CD4-positive, alpha-beta T cell treated with Interferon alpha-2 for 1 hour (primary cell): Measurements from ENCODE around the gene ESF1.
"Not testable (repeated sequence)": the region's sequence is repeated elsewhere in the genome, so short reads cannot be mapped to it uniquely, and the experiment has no call there.

ENCODE experiments used
- DNase-seq, 2 donors: peaks; one replicate each; pipeline ENCODE4 v3.0.0-alpha.2; 2020 to 2022

Gene ESF1

GRCh38 chr20:13786143-13786828, 1.6 kb upstream of the ESF1 start:
- DNase-seq: no peak

GRCh38 chr20:13784271-13784892, 337 bp downstream of the ESF1 start:
- no peak for DNase-seq

GRCh38 chr20:13783528-13783927, 1.2 kb downstream of the ESF1 start:
- no peak for DNase-seq

GRCh38 chr20:13778827-13779226, 5.9 kb downstream of the ESF1 start:
- no peak for DNase-seq

- peak in 1 of 2 donors; percentile 4 for DNase-seq
Measured at GRCh38 chr20:13777171-13777601, 7.5 kb downstream of the ESF1 start.

GRCh38 chr20:13775867-13776266, 8.9 kb downstream of the ESF1 start:
- no peak for DNase-seq

GRCh38 chr20:13772529-13772928, 12.2 kb downstream of the ESF1 start:
- DNase-seq: no peak

GRCh38 chr20:13771853-13772453, 12.8 kb downstream of the ESF1 start:
- peak in 1 of 2 donors; percentile 33 for DNase-seq

- DNase-seq: no peak
Measured at GRCh38 chr20:13770141-13770540, 14.6 kb downstream of the ESF1 start.

- no peak for DNase-seq
Measured at GRCh38 chr20:13765868-13766416, 18.8 kb downstream of the ESF1 start.

- DNase-seq: no peak
Measured at GRCh38 chr20:13765299-13765698, 19.4 kb downstream of the ESF1 start.

- DNase-seq: not testable (repeated sequence)
Measured at GRCh38 chr20:13760451-13760946, 24.2 kb downstream of the ESF1 start.

- no peak for DNase-seq
Measured at GRCh38 chr20:13758884-13759283, 25.8 kb downstream of the ESF1 start.

- no peak for DNase-seq
Measured at GRCh38 chr20:13756551-13756950, 28.2 kb downstream of the ESF1 start.

- DNase-seq: no peak
Measured at GRCh38 chr20:13755809-13756208, 28.9 kb downstream of the ESF1 start.

- no peak for DNase-seq
Measured at GRCh38 chr20:13753436-13754036, 31.2 kb downstream of the ESF1 start.

GRCh38 chr20:13749811-13750210, 34.9 kb downstream of the ESF1 start:
- no peak for DNase-seq

GRCh38 chr20:13745784-13746183, 38.9 kb downstream of the ESF1 start:
- DNase-seq: no peak

- no peak for DNase-seq
Measured at GRCh38 chr20:13744352-13744751, 40.4 kb downstream of the ESF1 start.

- DNase-seq: no peak
Measured at GRCh38 chr20:13741879-13742278, 42.8 kb downstream of the ESF1 start.

GRCh38 chr20:13739731-13740649, 44.7 kb downstream of the ESF1 start:
- DNase-seq: no peak

- not testable (repeated sequence) for DNase-seq
Measured at GRCh38 chr20:13738187-13738586, 46.5 kb downstream of the ESF1 start.
